GM18858 (cell line): Measurements from ENCODE around the gene H6PD.

Experiments
- ATAC-seq: cut with Tn5 transposase; IDR thresholded peaks from one replicate; pipeline ENCODE4 v1.9.1; 2021; ENCODE audit not compliant: unreplicated experiment

The H6PD gene

GRCh38 chr1:9253453-9254105 is 19.0 kb downstream of the H6PD start:
- no peak for ATAC-seq

- no peak for ATAC-seq
Measured at GRCh38 chr1:9256332-9256731, 21.8 kb downstream of the H6PD start.

GRCh38 chr1:9257851-9258250 is 23.3 kb downstream of the H6PD start:
- no peak for ATAC-seq

DNA sequence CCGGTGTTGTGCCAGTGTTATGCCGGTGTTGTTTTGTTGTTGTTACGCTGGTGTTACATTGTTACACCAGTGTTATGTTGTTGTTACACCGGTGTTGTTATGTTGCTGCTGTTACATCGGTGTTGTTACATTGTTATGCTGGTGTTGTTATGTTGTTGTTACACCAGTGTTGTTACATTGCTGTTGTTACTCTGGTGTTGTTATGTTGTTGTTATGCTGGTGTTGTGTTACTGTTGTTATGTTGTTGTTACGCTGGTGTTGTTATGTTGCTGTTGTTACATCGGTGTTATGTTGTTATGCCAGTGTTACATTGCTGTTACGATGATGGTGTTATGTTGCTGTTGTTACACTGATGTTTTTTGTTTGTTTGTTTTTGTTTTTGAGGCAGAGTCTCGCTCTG is 24.1 kb downstream of the H6PD start:
- no peak for ATAC-seq

DNA sequence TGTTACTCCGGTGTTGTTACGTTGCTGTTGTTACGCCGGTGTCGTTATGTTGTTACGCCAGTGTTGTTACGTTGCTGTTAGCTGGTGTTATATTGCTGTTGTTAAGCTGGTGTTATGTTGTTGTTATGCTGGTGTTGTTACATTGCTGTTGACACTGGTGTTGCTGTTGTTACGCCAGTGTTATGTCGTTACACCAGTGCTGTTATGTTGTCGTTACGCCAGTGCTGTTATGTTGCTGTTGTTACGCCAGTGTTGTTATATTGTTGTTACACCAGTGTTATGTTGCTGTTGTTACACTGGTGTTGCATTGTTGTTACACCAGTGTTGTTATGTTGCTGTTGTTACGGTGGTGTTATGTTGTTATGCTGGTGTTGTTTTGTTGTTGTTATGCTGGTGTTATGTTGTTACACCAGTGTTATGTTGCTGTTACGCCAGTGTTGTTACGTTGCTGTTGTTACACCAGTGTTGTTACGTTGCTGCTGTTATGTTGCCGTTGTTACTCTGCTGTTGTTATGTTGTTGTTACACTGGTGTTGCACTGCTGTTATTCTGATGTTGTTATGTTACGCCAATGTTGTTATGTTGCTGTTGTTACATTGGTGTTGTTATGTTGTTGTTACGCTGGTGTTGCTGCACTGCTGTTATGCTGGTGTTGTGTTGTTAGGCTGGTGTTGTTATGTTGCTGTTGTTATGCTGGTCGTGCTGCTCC is 25.6 kb downstream of the H6PD start:
- ATAC-seq: no peak

DNA sequence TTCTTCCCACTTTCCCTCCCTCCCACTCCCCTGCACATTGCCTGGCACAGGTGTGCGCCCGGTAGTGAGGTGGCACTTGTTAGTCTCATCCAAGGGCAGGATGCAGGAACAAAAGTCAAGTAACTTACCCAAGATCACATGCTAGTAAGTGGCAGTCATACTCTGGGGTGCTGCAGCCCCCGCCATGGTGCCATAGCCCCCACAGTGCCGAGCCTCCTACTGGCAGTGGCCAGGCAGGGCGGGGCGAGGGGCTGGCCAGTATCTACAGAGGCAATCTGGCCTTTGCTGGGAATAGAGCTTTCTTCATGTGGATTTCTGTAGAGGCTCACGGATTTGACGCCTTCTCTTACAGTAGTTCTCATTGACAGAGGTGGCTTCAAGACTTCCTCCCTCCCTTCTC is 26.9 kb downstream of the H6PD start:
- ATAC-seq: no peak

- no peak for ATAC-seq
Measured at GRCh38 chr1:9262096-9262986, 27.8 kb downstream of the H6PD start.

- no peak for ATAC-seq
Measured at GRCh38 chr1:9263276-9263855, 28.8 kb downstream of the H6PD start.

- ATAC-seq: no peak
Measured at GRCh38 chr1:9263984-9264872, 29.7 kb downstream of the H6PD start.

- no peak for ATAC-seq
Measured at GRCh38 chr1:9265037-9265436, 30.5 kb downstream of the H6PD start.

DNA sequence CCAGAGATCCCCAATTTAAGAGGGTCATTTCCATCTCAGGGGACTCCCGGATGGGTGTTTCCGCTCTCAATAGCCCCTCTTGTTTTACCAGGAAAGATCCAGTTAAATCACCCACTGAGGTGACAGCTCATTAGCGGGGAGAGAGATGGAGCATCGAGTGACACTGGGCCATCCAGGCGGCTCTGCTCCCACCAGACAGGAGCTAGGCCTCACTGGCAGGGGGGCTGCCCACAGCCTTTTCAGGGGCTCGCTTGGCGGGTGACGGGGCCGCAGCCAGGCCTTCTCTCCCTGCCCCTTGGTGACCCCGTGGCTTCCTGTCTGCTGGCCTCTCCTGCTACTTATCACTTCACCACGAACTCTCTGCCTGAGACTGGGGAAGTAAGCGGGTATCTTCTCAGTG is 31.4 kb downstream of the H6PD start:
- no peak for ATAC-seq

GRCh38 chr1:9267352-9267686 is 32.7 kb downstream of the H6PD start:
- no peak for ATAC-seq

DNA sequence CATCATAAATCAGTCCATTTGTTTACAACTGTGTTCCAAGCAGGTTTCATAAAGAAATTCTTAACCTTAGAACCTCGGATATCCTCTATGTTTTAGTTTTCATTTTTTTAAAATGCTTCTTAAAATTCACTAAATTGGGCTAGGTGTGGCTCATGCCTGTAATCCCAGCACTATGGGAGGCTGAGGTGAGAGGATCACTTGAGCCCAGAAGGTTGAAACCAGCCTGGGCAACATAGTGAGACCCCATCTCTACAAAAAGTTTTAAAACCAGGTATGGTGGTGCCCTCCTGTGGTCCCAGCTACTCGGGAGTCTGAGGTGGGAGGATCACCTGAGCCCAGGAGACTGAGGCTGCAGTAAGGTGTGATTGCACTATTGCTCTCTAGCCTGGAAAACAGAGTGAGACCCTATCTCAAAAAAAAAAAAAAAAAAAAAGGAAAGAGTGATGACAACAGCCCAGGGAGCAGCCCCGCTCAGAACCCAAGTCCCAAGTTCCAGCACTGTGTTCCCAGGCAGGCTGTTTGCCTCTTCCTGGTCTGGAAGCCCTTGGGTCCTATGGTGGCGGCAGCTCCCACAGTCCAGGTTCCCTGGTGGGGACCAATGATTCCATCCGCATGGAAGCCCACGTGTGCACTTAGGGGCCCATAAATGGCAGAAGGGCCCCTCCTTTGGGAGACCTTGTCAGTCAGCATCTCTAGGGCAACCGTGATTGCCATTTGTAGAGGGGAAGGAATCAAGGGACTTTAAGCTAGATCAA is 33.4 kb downstream of the H6PD start:
- no peak for ATAC-seq

DNA sequence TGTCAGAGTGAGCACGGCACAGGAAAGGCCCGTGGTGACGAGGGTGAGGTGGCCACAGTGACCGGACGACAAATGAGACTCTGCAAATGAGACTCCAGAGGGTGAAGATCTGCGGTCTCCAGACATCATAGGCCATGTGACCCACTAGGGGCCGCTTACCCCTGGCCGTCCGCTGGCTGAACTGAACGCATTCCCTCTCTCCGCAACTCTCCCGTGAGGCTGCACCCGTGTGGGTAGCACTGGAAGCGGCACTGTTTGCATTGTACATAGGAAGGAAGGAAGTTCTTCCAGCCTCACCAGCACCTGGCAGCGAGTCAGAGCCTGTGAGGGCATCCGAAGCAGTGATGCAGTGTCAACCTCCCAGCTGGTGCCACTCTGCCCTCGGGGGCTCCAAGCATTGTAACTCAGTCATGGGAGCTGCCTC is 34.5 kb downstream of the H6PD start:
- ATAC-seq: no peak

GRCh38 chr1:9269721-9270120 is 35.1 kb downstream of the H6PD start:
- ATAC-seq: no peak

DNA sequence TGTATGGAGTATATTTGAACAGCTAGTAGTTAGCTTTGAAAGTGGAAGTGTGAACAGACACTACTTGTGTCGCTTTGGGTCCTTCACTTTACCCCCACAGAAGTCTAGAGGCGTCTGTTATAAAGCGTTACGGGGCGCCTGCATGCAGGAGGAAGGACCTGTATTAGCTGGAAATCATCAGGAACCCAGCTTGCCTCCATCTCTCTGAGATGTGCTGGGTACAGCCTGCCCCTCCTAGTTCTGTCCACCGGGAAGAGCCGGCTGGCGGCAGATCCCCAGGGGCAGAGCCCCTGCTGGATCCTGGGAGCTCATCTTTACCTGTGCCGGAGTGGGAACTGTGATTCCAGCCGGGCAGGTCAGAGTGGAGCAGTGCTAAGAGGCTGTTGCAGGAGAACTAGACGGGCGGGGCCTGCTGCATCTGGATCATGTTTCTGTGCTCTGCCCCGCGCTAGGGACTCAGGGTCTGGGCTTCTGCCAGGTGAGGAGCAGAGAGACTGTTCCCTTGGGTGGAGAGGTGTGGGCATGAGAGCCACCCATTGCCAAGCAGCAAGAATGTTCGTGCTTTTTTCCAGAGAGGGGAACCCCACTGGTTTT is 35.8 kb downstream of the H6PD start:
- no peak for ATAC-seq

DNA sequence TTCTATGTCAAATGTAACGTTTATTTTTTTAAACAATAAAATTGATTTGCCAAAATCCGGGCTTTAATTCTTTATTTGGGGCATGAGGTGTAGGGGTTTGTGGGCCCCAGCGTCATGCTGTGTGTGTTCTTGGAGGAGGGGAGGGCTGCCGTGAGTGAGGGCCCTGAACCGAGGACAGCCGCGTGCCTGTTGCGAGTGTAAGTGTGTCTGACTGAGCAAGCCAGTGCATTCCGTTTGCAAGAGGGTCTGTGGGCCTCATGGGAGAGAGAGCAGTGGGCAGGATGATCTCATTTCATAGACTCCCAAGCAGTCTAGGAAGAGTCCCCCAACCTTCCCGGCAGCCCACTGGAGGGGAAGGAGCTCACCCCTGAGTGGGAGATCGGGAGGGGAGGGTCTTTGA is 36.7 kb downstream of the H6PD start:
- ATAC-seq: no peak

GRCh38 chr1:9271861-9272595 is 37.5 kb downstream of the H6PD start:
- ATAC-seq: no peak

DNA sequence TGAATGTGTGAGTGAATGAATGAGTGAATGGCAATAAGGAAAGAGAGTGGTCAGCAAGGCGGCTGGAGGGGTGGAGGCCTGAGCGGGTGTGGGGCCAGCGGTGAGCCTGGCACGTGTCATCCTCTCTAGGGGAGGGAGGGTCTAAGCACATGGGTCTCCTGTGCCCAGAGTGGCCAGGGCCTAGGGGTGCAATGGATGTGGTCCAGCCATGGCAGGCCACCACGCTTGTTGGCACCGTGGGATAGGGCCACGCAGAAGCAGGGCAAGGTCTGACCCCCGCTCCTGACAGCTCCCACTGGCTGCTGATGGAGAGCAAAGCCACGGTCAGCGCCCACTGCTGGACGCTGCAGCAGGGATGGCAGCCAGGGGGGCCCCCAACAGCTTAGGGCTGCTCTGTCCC is 38.6 kb downstream of the H6PD start:
- ATAC-seq: no peak
